Measurements from ENCODE around the gene BAIAP3. TPM values are rescaled to one million over a fixed set of nuclear protein-coding genes. Genes with fewer than 3 reads are reported as not detected.

Gene BAIAP3
- total and polyA plus RNA-seq, 2 experiments from 2014 or later, result 5.2 to 13.0 TPM

- H3K4me3 Mint-ChIP-seq, result peak overlapping the region; percentile 75
Observed at GRCh38 chr16:1342526-1343427, 9.3 kb downstream of the BAIAP3 start.

More at GRCh38 chr16:1342526-1343427, 9.3 kb downstream of the BAIAP3 start:
- Histone ChIP-seq H3K36me3 (ENCODE audit: insufficient read depth) (no peaks in the 10 kb centered on the region), H3K79me2 (replicated peaks; ENCODE audit: insufficient read depth) (no peaks in the 10 kb centered on the region), H2AFZ (no peak overlapping the region), H3K9me2 (ENCODE audit: insufficient read depth) (no peaks in the 10 kb centered on the region), H3K27me3 (ENCODE audit: insufficient read depth) (no peaks in the 10 kb centered on the region), H4K20me1 (replicated peaks; ENCODE audit: insufficient read depth) (no peaks in the 10 kb centered on the region; the same call in 1 of the 2 replicates), H3K27ac (ENCODE audit: low read depth) (no peak overlapping the region), H3K4me1 (ENCODE audit: insufficient read depth) (no peaks in the 10 kb centered on the region; the same call in 1 of the 2 replicates), H3K4me3 (peak overlapping the region; percentile 51), H3F3A (replicated peaks; ENCODE audit: low read depth) (no peaks in the 10 kb centered on the region), H3K4me2 (peak overlapping the region; percentile 88)
- no peaks in the 10 kb centered on the region for H3K36me3 Mint-ChIP-seq (ENCODE audit: low read depth)
- H3K9me3 Mint-ChIP-seq, result no peaks in the 10 kb centered on the region
- no peak for TF ChIP-seq ZNF462 (CRISPR knock-in tag; IDR thresholded peaks at IDR 0.05)
- peak; percentile 57 for TF ChIP-seq STAT1 (IDR thresholded peaks at IDR 0.05; ENCODE audit: unreplicated experiment)
- TF ChIP-seq CREB1 (CRISPR knock-in tag; IDR thresholded peaks at IDR 0.05; ENCODE audit: low read depth), result peak; percentile 52; the same call in 1 of the 2 replicates
- peaks cover 6% of the 10 kb centered on the region; the same call in 2 of the 3 replicates for H3K4me1 Mint-ChIP-seq
- peak; percentile 96 for ATAC-seq
- DNase-seq (ENCODE audit: low spot score), result peak; percentile 99
- H3K27me3 Mint-ChIP-seq (ENCODE audit: insufficient read depth, low read depth, poor library complexity), result peaks cover 20% of the 10 kb centered on the region
- H3K27ac Mint-ChIP-seq, result no peak overlapping the region

Measured in GM23338 (cell line).